ENCODE data around the gene TMEM9.

The TMEM9 gene

GRCh38 chr1:201154389-201155165 lies at the start of gene TMEM9:
TMEM9 (minus strand) TSS chr1:201154474; CDS start chr1:201153923, 551 bp downstream.
- DNase-seq: peak; percentile 98

GRCh38 chr1:201198598-201198997 lies 44.3 kb upstream of the TMEM9 start:
- DNase-seq: no peak

DNA sequence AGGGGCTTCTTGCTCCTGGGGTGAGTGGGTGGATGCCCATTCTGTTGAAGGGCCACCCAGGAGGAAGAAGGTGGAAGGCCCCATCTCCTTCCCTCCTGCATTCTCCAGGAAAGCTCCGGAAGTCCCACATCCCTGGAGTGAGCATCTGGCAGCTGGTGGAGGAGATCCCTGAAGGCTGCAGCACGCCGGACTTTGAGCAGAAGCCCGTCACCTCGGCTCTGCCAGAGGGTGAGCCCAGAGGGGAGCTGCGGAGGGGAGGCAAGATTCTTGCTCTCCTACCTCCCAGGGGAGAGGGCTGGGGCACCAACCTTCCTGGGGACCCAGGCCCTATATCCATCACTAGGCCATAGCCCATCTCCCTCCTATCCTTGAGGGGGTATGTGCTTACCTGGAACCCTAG lies 39.8 kb upstream of the TMEM9 start:
- DNase-seq: no peak

DNA sequence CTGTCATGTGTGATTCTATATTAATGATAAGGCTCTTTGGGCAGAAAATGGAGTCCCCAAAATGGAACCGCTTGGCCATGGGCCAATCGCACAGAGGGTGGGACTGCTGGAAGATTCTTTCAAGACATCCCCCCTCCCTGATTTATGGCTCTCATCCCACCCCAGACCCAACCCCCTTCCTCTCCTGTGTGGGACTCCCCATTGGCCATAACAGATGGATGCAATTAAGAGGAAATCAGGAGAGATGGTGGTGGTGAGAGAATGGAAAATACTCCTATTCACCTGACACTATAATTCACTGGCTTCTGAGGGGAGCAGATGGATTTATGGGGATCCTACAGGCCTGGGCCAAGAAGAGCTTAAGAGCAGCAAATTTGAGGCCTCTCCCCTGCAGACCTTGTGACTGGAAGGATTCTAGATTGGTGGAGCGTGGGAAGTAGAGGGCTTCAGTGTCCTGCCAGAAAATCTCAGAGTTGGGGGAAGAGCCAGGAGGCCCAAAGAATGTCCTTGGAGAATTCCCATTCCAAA lies 38.1 kb upstream of the TMEM9 start:
- no peak for DNase-seq

DNA sequence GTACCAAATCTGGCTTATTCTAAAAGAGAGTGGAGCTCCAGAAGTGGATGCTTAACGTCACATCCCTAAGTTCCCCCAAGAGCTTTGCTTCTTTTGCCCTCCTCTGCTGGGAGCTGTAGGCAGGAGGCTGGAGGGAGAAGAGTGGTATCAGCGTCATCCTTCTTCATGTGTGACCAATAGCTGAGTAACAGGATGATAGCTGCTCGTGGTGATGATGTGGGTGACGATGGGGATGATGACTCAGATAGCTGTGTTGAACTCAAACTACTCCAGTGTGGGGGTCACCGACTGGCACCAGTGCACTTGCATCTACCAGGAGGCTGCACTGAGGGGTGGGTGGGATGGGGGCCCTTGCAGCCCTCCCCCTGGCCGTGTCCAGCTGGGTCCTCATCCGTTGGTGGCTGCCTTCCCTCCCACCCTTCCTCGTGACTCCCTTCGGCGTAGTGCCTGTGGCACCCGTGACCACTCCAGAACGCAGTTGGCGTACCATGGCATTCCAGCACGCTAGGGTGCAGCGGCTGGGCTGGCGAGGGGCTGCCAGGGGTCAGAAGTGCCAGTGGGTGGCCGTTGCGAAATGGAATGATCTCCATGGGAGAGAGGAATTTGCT lies 37.5 kb upstream of the TMEM9 start:
- no peak for DNase-seq

- no peak for DNase-seq
Observed at GRCh38 chr1:201190624-201191051, 36.4 kb upstream of the TMEM9 start, which contains the start of gene IGFN1. IGFN1 (plus strand) TSS chr1:201190824; CDS start chr1:201193294, 2,470 bp downstream.

DNA sequence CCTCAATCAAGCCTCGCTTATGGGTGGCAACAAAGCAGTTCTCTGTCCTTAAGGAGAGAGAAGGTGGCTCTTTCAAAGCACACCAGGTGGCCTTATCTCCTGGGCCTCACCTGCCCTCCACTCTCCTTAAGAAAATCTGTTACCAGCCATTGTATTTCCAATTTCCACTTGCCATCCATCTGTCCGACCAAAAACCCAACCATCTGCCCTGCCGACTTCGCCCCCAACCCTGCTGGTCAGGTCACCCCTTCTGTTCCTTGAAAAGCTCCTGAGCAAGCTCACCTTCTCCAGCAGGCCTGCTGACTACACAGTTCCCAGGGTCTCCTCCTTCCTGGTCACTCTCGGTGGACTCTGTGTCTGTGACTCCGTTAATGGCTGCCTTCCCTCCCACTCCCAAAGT lies 35.7 kb upstream of the TMEM9 start:
- DNase-seq: no peak

DNA sequence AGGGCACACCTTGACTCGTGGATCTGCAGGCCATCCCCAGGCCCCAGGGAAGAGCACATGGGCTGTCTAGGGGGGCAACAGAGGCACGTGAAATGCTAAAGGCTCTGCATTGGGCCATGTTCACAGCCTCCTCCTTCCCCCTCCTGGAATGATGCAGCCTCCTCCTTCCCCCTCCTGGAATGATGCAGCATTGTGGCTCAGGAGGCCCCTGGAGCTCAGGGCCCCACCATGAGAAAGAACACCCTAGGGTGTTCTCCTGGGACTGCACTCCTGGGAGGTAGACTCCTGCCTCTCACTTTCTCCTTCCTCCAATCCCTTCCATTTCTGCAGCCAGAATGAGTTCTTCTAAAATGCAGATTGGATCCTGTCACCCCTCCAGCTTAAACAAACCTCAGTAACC lies 34.8 kb upstream of the TMEM9 start:
- no peak for DNase-seq

DNA sequence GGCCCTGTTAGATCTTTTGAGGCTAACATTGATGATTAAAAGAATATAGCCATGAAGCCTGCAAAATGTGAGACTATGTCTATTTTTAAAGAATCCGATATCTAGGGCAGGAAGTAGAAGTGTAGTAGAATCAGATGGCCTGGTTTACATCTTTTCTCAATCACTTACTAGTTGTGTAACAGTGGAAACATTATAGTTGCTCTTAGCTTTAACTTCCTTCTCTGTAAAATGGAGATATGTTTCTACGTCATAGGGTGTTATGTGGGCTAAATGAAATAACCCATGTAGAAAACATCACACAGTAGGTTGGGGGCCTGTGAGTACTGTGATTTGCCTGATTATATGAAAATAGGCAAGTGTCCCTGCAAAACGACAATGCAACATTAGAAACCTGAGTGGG lies 31.9 kb upstream of the TMEM9 start:
- DNase-seq: no peak

DNA sequence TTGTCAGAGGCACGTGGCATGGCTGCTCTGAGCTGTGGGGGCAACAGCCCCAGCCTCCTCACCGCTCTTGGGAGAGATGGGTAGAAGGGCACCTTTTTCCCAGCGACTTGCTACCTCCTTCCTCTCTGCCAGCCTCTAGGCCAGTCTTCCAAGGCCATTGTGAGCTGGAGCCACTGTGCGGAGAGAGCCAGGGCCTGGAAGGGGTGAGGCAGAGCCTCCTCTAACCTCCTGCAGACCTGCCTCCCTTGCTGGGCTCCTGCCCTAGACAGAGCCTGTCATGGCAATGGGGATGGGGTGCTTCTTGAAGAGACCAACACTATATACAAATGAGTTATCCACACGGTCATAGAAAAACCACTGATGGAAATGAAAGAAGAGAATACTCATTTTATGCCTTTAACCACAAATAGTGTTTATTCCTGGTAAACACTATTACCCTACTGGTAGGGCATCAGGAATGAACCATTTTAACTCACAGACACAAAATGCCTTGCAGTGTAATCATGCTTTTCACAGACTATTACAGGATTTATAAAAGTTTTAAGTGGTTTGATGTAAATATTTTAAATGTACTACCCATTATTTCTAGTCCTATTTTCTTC lies 31.4 kb upstream of the TMEM9 start:
- DNase-seq: no peak

- DNase-seq: no peak
Observed at GRCh38 chr1:201185123-201185453, 30.8 kb upstream of the TMEM9 start.

DNA sequence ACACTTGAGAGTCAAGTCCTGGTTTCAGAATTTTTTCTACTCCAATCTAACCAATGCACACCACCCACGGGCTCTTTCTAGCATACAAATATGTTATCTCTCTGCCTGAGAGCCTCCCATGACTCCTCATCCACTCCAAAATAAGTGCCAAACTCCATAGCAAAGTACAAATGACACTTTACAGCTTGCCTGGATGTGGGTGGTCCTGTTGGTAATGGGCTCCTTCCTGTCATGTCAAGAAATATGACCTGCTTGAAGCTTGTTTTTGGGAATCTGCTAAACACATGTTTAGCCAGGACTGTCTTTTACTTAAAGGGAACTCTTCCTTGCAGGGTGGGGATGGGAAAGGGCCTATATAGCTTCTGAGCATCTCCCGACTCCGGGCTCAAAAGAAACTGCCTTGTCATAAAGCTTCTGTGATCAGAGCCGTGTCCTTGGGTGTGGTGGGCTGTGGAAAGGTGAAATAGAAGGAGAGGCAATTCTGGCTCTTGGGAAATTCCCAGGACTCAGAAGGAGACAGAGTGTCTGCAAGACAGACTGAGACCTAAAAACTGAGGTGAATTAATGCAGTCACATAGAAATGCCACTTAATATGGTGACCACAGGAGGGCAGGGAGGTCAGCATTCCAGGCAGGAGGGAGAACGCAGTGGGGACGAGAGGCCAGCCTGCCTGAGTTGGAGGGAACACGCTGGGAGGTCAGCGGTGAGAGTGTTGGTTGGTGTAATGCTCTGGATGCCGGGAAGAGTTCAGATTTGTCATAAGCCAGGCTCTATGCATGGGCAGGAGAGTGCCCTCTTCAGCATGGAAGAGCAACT lies 30.2 kb upstream of the TMEM9 start:
- DNase-seq: peak; percentile 34

DNA sequence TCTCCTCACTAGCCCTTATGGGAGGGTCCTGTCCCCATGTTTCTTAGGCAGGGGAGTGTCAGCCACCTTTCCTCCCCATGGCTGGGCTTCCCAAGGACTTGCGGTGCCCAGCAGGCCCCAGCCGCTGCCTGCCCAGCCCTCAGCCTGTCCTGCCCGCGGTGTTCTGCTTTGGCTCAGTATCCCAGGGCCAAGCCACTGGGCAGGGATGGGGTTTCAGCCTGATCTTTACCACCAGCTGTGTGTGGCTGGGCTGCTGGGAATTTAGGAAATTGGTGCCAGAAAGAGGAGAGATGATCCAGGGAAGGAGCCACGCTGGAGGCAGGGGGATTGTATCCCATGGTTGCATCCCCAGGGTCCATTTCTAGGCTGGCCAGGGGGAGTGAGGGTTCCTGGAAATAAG lies 29.5 kb upstream of the TMEM9 start:
- no peak for DNase-seq

DNA sequence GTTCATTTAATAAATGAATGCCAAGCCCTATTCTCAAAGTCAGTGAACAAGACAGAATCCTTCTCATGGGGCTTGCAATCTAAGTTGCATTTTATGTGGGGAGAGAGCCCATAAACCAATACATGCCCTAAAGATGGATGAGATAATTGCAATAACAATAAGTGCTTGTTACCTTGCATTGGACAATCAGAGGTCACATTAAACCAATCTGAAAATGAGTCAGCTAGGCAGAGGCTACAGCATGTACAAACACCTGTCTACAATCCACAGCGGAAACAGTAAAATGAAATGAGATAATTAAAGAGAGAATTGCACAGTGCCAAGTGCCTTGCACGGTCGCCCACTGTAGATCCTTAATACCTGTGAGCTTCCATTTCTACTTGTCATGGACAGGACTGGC lies 28.9 kb upstream of the TMEM9 start:
- DNase-seq: no peak

DNA sequence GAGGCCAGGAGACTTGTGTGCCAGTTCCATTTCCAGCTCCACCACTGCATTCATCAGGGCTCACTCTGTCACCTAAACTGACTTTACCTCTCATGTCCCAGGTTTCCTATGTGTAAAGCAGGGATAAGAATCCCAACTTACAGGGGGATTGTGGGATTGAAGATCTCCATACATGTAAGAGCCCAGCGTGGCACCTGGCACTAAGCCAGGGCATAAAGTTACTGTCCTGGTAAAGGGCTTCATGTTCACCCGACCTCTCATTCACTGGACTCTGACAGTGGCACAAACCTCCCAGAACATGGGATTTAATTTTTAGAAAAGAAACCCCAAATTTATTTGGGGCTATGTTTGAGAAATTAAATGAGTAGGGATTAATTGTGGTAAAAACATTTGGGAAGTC lies 27.5 kb upstream of the TMEM9 start:
- no peak for DNase-seq

GRCh38 chr1:201181323-201181722 lies 27.0 kb upstream of the TMEM9 start:
- DNase-seq: no peak

- DNase-seq: no peak
Observed at GRCh38 chr1:201180901-201181300, 26.6 kb upstream of the TMEM9 start.

GRCh38 chr1:201180141-201180540 lies 25.9 kb upstream of the TMEM9 start:
- no peak for DNase-seq

GRCh38 chr1:201178718-201179117 lies 24.4 kb upstream of the TMEM9 start:
- no peak for DNase-seq

DNA sequence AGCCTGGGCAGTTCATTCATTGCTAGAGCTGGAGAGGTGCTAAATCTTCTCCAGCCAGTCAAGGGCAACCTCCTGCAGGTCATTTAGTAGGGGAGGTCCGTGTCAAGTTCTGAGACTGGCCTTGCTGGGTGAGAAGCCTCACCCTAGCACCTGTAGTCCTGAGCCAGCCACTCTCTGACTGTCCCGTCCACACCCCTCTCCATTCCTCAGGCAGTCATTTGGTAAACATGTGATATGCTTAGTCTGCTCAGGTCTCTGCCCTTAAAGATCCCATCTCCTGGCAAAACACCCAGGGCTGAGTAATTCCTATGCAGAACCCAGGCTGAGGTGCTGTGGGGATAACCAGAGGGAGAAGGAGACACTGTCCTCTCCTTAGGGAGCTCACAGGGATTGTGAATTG lies 22.7 kb upstream of the TMEM9 start:
- DNase-seq: no peak

GRCh38 chr1:201175820-201176500 lies 21.7 kb upstream of the TMEM9 start:
- DNase-seq: no peak

- no peak for DNase-seq
Observed at GRCh38 chr1:201173736-201174135, 19.5 kb upstream of the TMEM9 start.
